NCI-H524 treated with DMSO at 0.1 percent for 48 hours (cell line): ENCODE results near the gene TNS3.
"Not testable (repeated sequence)": the region's sequence is repeated elsewhere in the genome, so short reads cannot be mapped to it uniquely, and the experiment has no call there.

Experiments
- DNase-seq: peaks from one replicate; lab custom pipeline; 2025; lab: John Stamatoyannopoulos, UW

Gene TNS3

GRCh38 chr7:47449810-47450590 is 131.9 kb downstream of the TNS3 start:
- no peak for DNase-seq

- DNase-seq = no peak
These were observed 132.9 kb downstream of the TNS3 start for GRCh38 chr7:47448971-47449370.

GRCh38 chr7:47447621-47448349 is 134.1 kb downstream of the TNS3 start:
- no peak for DNase-seq

GRCh38 chr7:47446871-47447466 is 134.9 kb downstream of the TNS3 start:
- no peak for DNase-seq

- no peak for DNase-seq
These were observed 137.4 kb downstream of the TNS3 start for GRCh38 chr7:47444376-47445098.

- DNase-seq = no peak
These were observed 138.9 kb downstream of the TNS3 start for GRCh38 chr7:47443049-47443448.

GRCh38 chr7:47442605-47442865 is 139.4 kb downstream of the TNS3 start:
- no peak for DNase-seq

- DNase-seq = no peak
These were observed 139.9 kb downstream of the TNS3 start for GRCh38 chr7:47441796-47442604.

- DNase-seq = not testable (repeated sequence)
These were observed 140.9 kb downstream of the TNS3 start for GRCh38 chr7:47441048-47441447.

GRCh38 chr7:47440320-47440719 is 141.6 kb downstream of the TNS3 start:
- DNase-seq = no peak

- DNase-seq = no peak
These were observed 142.7 kb downstream of the TNS3 start for GRCh38 chr7:47439181-47439667.

- DNase-seq = no peak
These were observed 143.4 kb downstream of the TNS3 start for GRCh38 chr7:47438411-47439029.

GRCh38 chr7:47435889-47436312 is 146.0 kb downstream of the TNS3 start:
- peak; percentile 22 for DNase-seq

GRCh38 chr7:47433564-47433895 is 148.4 kb downstream of the TNS3 start:
- DNase-seq = no peak

- DNase-seq = no peak
These were observed 149.0 kb downstream of the TNS3 start for GRCh38 chr7:47432671-47433563.

- no peak for DNase-seq
These were observed 151.5 kb downstream of the TNS3 start for GRCh38 chr7:47430422-47430821.

- DNase-seq = no peak
These were observed 153.0 kb downstream of the TNS3 start for GRCh38 chr7:47428768-47429472.

- no peak for DNase-seq
These were observed 153.7 kb downstream of the TNS3 start for GRCh38 chr7:47428052-47428767.
